Uterus (tissue), 2 donors: ENCODE measurements around the gene MSX1.

Experiments
- POLR2A ChIP-seq, 2 donors: fragments of 450-650 bp; IDR thresholded peaks; one replicate each; pipeline ENCODE4 v1.6.1; 2016; ENCODE audit warnings: antibody characterized with exemption in 2 of 2, mild to moderate bottlenecking in 1 of 2, moderate library complexity in 1 of 2
- TF ChIP-seq, protein P1 (sequence below), 4 experiments: fragments of 200-600 bp in 2 of 4; fragments of 450-650 bp in 2 of 4; sonication (generic) in 2 of 4; IDR thresholded peaks; one replicate each; pipeline ENCODE4 v1.5.1; 2016 to 2019; ENCODE audit warnings: antibody characterized with exemption in 4 of 4, mild to moderate bottlenecking in 2 of 4, moderate library complexity in 1 of 4

DNA sequence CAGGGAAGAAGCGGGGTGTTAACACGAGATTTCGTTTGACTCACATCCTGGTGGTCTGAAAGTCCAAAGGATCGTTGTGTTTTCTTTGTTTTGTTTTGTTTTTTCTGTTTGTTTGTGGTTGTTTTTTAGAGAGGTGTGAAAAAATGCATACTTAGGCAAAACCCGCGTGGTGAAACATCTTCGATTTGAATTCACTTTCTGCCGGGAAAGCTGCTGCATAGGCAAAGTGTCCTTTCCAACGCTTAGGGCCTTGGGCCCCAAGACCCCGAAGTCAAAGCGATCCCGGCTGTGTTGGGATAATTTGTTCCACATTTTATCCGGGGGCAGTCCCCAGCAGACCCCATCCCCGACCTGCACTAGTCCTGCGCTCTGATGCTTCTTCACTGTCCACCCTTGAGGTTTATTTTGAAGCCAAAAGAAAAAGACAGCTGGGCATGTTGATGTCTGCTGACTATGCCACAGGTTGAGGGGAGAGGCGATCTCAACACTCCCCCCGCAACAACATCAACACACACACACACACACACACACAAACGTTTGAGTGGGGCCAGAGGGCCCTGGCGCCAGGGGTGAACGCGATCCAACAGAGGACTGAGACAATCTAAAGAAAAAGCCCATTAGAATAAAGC is 2.0 kb downstream of the MSX1 start:
- TF ChIP-seq, protein P1, sequence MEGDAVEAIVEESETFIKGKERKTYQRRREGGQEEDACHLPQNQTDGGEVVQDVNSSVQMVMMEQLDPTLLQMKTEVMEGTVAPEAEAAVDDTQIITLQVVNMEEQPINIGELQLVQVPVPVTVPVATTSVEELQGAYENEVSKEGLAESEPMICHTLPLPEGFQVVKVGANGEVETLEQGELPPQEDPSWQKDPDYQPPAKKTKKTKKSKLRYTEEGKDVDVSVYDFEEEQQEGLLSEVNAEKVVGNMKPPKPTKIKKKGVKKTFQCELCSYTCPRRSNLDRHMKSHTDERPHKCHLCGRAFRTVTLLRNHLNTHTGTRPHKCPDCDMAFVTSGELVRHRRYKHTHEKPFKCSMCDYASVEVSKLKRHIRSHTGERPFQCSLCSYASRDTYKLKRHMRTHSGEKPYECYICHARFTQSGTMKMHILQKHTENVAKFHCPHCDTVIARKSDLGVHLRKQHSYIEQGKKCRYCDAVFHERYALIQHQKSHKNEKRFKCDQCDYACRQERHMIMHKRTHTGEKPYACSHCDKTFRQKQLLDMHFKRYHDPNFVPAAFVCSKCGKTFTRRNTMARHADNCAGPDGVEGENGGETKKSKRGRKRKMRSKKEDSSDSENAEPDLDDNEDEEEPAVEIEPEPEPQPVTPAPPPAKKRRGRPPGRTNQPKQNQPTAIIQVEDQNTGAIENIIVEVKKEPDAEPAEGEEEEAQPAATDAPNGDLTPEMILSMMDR (IDR thresholded peaks at IDR 0.05), result no peak
- no peak for TF ChIP-seq POLR2A (IDR thresholded peaks at IDR 0.05)
